Neural cell (in vitro differentiated cells): ENCODE data around the gene HSD17B8. TPM values are rescaled to one million over a fixed set of nuclear protein-coding genes. Genes with fewer than 3 reads are reported as not detected.

ENCODE experiments used
- H2AFZ ChIP-seq: fragments of 200-600, 300-800 bp; sonication (generic), shearing (Covaris generic); 2 replicates; pipeline ENCODE4 v1.6.0; 2014; ENCODE audit warnings: low read depth, mild to moderate bottlenecking, antibody characterized with exemption, low read length, moderate library complexity
- H3F3A ChIP-seq: fragments of 200-600 bp; shearing (Covaris generic); 2 replicates; pipeline ENCODE4 v1.6.1; 2016; ENCODE audit warnings: mild to moderate bottlenecking, moderate library complexity, mixed read lengths, antibody characterized with exemption, low read length; ENCODE audit not compliant: insufficient read depth, poor library complexity, severe bottlenecking
- H3K27ac ChIP-seq: fragments of 200-600, 300-800 bp; sonication (generic), shearing (Covaris generic); 2 replicates; pipeline ENCODE4 v1.5.1; 2014; ENCODE audit warnings: mild to moderate bottlenecking, low read length, moderate library complexity
- H3K27me3 ChIP-seq: fragments of 300-800, 200-600 bp; sonication (generic), shearing (Covaris generic); 2 replicates; pipeline ENCODE4 v1.6.0; 2014; ENCODE audit warnings: mild to moderate bottlenecking, low read depth, low read length, moderate library complexity; ENCODE audit not compliant: insufficient read depth
- H3K36me3 ChIP-seq: fragments of 300-800, 200-600 bp; sonication (generic), shearing (Covaris generic); 2 replicates; pipeline ENCODE4 v1.5.1; 2014; ENCODE audit warnings: mild to moderate bottlenecking, antibody characterized with exemption, low read length, moderate library complexity; ENCODE audit not compliant: insufficient read depth
- H3K4me2 ChIP-seq: fragments of 300-800, 200-600 bp; sonication (generic), shearing (Covaris generic); 2 replicates; pipeline ENCODE4 v1.6.0; 2014; ENCODE audit warnings: mild to moderate bottlenecking, low read length
- H3K4me3 ChIP-seq: fragments of 300-800, 200-600 bp; sonication (generic), shearing (Covaris generic); 2 replicates; pipeline ENCODE4 v1.5.1; 2014; ENCODE audit warnings: mild to moderate bottlenecking, low read length, moderate library complexity
- H3K79me2 ChIP-seq: fragments of 200-600 bp; shearing (Covaris generic); replicated peaks from 2 replicates; pipeline ENCODE4 v1.6.0; 2014; ENCODE audit warnings: mild to moderate bottlenecking, low read length, moderate library complexity; ENCODE audit not compliant: insufficient read depth
- H3K9ac ChIP-seq: fragments of 300-800, 200-600 bp; sonication (generic), shearing (Covaris generic); 2 replicates; pipeline ENCODE4 v1.6.1; 2016; ENCODE audit warnings: mild to moderate bottlenecking, low read length, mixed read lengths
- H3K9me2 ChIP-seq: fragments of 200-600 bp; shearing (Covaris generic); 2 replicates; pipeline ENCODE4 v1.6.1; 2016; ENCODE audit warnings: mild to moderate bottlenecking, low read length, mixed read lengths; ENCODE audit not compliant: insufficient read depth
- H3K9me3 ChIP-seq: fragments of 200-600, 300-800 bp; sonication (generic), shearing (Covaris generic); 2 replicates; pipeline ENCODE4 v1.6.1; 2016; ENCODE audit warnings: mild to moderate bottlenecking, mixed run types, low read length, moderate library complexity, mixed read lengths
- H4K20me1 ChIP-seq: fragments of 200-600 bp; shearing (Covaris generic); 2 replicates; pipeline ENCODE4 v1.6.1; 2016; ENCODE audit warnings: mild to moderate bottlenecking, mixed run types; ENCODE audit not compliant: insufficient read depth
- CTCF ChIP-seq: fragments of 450-650 bp; IDR thresholded peaks from 2 replicates; pipeline ENCODE4 v1.5.1; 2014; ENCODE audit warnings: antibody characterized with exemption, mild to moderate bottlenecking, moderate library complexity; ENCODE audit not compliant: poor library complexity, severe bottlenecking
- EP300 ChIP-seq: fragments of 450-650 bp; conservative IDR thresholded peaks from 2 replicates; pipeline ENCODE4 v1.6.1; 2014; ENCODE audit warnings: antibody characterized with exemption, mild to moderate bottlenecking, moderate library complexity; ENCODE audit not compliant: poor library complexity, severe bottlenecking
- EZH2 ChIP-seq: fragments of 200-600, 300-800 bp; shearing (Covaris generic), sonication (generic); IDR thresholded peaks from 2 replicates; pipeline ENCODE4 v1.6.1; 2014; ENCODE audit warnings: antibody characterized with exemption, low read length, borderline replicate concordance, mild to moderate bottlenecking; ENCODE audit not compliant: insufficient read depth, poor library complexity, severe bottlenecking
- MXI1 ChIP-seq: fragments of 450-650 bp; conservative IDR thresholded peaks from 2 replicates; pipeline ENCODE4 v1.6.1; 2014; ENCODE audit warnings: antibody characterized with exemption, mild to moderate bottlenecking; ENCODE audit not compliant: poor library complexity, severe bottlenecking
- POLR2AphosphoS5 ChIP-seq: IDR thresholded peaks from 2 replicates; pipeline ENCODE4 v1.6.1; 2012
- RAD21 ChIP-seq: fragments of 450-650 bp; conservative IDR thresholded peaks from 2 replicates; pipeline ENCODE4 v1.6.1; 2014; ENCODE audit warnings: antibody characterized with exemption, mild to moderate bottlenecking, moderate library complexity
- SMC3 ChIP-seq: fragments of 450-650 bp; conservative IDR thresholded peaks from 2 replicates; pipeline ENCODE4 v1.6.1; 2014; ENCODE audit warnings: antibody characterized with exemption, mild to moderate bottlenecking, moderate library complexity; ENCODE audit not compliant: poor library complexity
- TAF1 ChIP-seq: IDR thresholded peaks from 2 replicates; pipeline ENCODE4 v1.6.1; 2012; ENCODE audit warnings: low read depth
- polyA plus RNA-seq: library from polyadenylated mRNA; depleted of rRNA; stranded (reverse); fragments of >200 nt; gene quantifications from 2 replicates; pipeline ENCODE4 v1.2.3, GENCODE V29; 2014
- TF ChIP-seq, protein P1 (sequence below): IDR thresholded peaks from 2 replicates; pipeline ENCODE4 v1.6.1; 2012; ENCODE audit warnings: borderline replicate concordance

HSD17B8 gene
- polyA plus RNA-seq, 1 donor from 2014 or later, result 7.3 TPM

DNA sequence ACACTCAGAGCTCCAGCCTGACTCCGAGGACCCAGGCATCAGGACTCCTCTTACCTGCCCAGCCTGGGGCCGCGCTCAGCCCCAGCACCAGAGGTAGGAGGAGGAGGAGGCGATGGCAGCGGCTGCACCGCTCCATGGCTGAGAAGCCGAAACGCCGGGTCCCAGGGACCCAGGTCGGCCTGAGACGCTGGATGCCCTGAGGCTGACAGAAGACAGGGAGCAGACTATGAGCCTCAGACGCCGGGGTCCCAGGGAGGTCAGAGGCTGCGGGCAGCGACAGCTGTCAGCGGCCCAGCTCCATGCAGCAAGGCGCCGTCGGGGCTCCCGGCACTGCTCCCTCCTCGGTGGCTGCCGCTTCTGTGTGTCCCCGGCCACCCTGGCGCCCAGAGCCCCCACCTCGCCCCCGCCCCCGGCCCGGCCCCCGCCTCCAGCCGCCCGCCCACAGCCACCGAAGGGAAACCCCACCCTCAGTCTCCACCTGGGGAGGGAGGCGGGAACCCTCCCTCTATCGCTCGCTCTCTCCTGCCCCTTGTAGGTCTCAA, 12.3 kb upstream of the HSD17B8 start, which contains the start of gene COL11A2:
Gene COL11A2, minus strand, starts transcription at position 363 of the 542 bp plus-strand sequence. Its CDS starts 227 bp downstream, at position 136.
- TF ChIP-seq TAF1 (no peak), RAD21 (no peak), EP300 (no peak), SMC3 (no peak), POLR2AphosphoS5 (no peak), CTCF (no peak), EZH2 (no peak), MXI1 (no peak)
- TF ChIP-seq, protein P1, sequence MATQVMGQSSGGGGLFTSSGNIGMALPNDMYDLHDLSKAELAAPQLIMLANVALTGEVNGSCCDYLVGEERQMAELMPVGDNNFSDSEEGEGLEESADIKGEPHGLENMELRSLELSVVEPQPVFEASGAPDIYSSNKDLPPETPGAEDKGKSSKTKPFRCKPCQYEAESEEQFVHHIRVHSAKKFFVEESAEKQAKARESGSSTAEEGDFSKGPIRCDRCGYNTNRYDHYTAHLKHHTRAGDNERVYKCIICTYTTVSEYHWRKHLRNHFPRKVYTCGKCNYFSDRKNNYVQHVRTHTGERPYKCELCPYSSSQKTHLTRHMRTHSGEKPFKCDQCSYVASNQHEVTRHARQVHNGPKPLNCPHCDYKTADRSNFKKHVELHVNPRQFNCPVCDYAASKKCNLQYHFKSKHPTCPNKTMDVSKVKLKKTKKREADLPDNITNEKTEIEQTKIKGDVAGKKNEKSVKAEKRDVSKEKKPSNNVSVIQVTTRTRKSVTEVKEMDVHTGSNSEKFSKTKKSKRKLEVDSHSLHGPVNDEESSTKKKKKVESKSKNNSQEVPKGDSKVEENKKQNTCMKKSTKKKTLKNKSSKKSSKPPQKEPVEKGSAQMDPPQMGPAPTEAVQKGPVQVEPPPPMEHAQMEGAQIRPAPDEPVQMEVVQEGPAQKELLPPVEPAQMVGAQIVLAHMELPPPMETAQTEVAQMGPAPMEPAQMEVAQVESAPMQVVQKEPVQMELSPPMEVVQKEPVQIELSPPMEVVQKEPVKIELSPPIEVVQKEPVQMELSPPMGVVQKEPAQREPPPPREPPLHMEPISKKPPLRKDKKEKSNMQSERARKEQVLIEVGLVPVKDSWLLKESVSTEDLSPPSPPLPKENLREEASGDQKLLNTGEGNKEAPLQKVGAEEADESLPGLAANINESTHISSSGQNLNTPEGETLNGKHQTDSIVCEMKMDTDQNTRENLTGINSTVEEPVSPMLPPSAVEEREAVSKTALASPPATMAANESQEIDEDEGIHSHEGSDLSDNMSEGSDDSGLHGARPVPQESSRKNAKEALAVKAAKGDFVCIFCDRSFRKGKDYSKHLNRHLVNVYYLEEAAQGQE, result no peak
- Histone ChIP-seq H3K9me3 (no peaks in the 10 kb centered on the region), H3K4me3 (no peak within 1 kb of the TSS), H3F3A (no peaks in the 10 kb centered on the region), H3K9ac (no peak within 1 kb of the TSS), H3K27me3 (peaks cover 17% of the 10 kb centered on the region), H3K79me2 (no peaks in the 10 kb centered on the region), H2AFZ (no peak within 1 kb of the TSS), H3K36me3 (peaks cover 8% of the 10 kb centered on the region), H4K20me1 (no peaks in the 10 kb centered on the region), H3K4me2 (no peak within 1 kb of the TSS), H3K9me2 (no peaks in the 10 kb centered on the region), H3K27ac (no peak within 1 kb of the TSS)

- TF ChIP-seq RAD21 (no peak), EZH2 (peak; percentile 60)
- Histone ChIP-seq H2AFZ (no peak overlapping the region), H4K20me1 (no peaks in the 10 kb centered on the region), H3K79me2 (no peaks in the 10 kb centered on the region), H3K9me2 (no peaks in the 10 kb centered on the region), H3K9ac (no peak overlapping the region), H3K4me3 (no peak overlapping the region), H3K9me3 (no peaks in the 10 kb centered on the region), H3F3A (no peaks in the 10 kb centered on the region), H3K27ac (no peak overlapping the region), H3K27me3 (peaks cover 17% of the 10 kb centered on the region), H3K36me3 (peaks cover 8% of the 10 kb centered on the region), H3K4me2 (no peak overlapping the region)
Measured at GRCh38 chr6:33192671-33193602, 11.5 kb upstream of the HSD17B8 start.
